A204.1 (cell line): ENCODE data around the gene OGFOD2.

Experiments used
- FAIRE-seq: peaks from 2 replicates; lab custom pipeline; 2012; peaks lifted over from hg19 to GRCh38; lab: Jason Lieb, UNC

OGFOD2 gene

GRCh38 chr12:122977655-122978392, 2.8 kb downstream of the OGFOD2 start:
- FAIRE-seq, result no peak

- FAIRE-seq, result no peak
These were observed 3.5 kb downstream of the OGFOD2 start for GRCh38 chr12:122978507-122978955.

- FAIRE-seq, result no peak
These were observed 4.2 kb downstream of the OGFOD2 start for GRCh38 chr12:122979001-122979907.

- no peak for FAIRE-seq
These were observed 4.8 kb downstream of the OGFOD2 start for GRCh38 chr12:122979908-122980182.

- no peak for FAIRE-seq
These were observed 5.4 kb downstream of the OGFOD2 start, which contains the start of gene ARL6IP4 for GRCh38 chr12:122980183-122981035. Gene ARL6IP4, plus strand, starts transcription at chr12:122980681. Its CDS starts 459 bp downstream, at chr12:122981140.

- FAIRE-seq, result no peak
These were observed 6.0 kb downstream of the OGFOD2 start for GRCh38 chr12:122981036-122981471.

GRCh38 chr12:122981587-122982476, 6.8 kb downstream of the OGFOD2 start:
- no peak for FAIRE-seq

- FAIRE-seq, result no peak
These were observed 7.4 kb downstream of the OGFOD2 start for GRCh38 chr12:122982477-122982815.

- no peak for FAIRE-seq
These were observed 8.1 kb downstream of the OGFOD2 start for GRCh38 chr12:122982963-122983788.

- no peak for FAIRE-seq
These were observed 8.9 kb downstream of the OGFOD2 start for GRCh38 chr12:122983789-122984515.

- no peak for FAIRE-seq
These were observed 9.7 kb downstream of the OGFOD2 start for GRCh38 chr12:122984612-122985337.

- no peak for FAIRE-seq
These were observed 10.6 kb downstream of the OGFOD2 start for GRCh38 chr12:122985338-122986257.

- FAIRE-seq, result no peak
These were observed 11.3 kb downstream of the OGFOD2 start for GRCh38 chr12:122986258-122986871.

- no peak for FAIRE-seq
These were observed 12.3 kb downstream of the OGFOD2 start for GRCh38 chr12:122987086-122987951.

- FAIRE-seq, result no peak
These were observed 13.0 kb downstream of the OGFOD2 start for GRCh38 chr12:122988036-122988435.

- no peak for FAIRE-seq
These were observed 13.7 kb downstream of the OGFOD2 start for GRCh38 chr12:122988612-122989212.
